NCI-H748 treated with DMSO at 0.1 percent for 48 hours (cell line): ENCODE measurements around the gene LRRN1.

Experiments
- DNase-seq: peaks from one replicate; lab custom pipeline; 2025; lab: John Stamatoyannopoulos, UW

The LRRN1 gene

DNA sequence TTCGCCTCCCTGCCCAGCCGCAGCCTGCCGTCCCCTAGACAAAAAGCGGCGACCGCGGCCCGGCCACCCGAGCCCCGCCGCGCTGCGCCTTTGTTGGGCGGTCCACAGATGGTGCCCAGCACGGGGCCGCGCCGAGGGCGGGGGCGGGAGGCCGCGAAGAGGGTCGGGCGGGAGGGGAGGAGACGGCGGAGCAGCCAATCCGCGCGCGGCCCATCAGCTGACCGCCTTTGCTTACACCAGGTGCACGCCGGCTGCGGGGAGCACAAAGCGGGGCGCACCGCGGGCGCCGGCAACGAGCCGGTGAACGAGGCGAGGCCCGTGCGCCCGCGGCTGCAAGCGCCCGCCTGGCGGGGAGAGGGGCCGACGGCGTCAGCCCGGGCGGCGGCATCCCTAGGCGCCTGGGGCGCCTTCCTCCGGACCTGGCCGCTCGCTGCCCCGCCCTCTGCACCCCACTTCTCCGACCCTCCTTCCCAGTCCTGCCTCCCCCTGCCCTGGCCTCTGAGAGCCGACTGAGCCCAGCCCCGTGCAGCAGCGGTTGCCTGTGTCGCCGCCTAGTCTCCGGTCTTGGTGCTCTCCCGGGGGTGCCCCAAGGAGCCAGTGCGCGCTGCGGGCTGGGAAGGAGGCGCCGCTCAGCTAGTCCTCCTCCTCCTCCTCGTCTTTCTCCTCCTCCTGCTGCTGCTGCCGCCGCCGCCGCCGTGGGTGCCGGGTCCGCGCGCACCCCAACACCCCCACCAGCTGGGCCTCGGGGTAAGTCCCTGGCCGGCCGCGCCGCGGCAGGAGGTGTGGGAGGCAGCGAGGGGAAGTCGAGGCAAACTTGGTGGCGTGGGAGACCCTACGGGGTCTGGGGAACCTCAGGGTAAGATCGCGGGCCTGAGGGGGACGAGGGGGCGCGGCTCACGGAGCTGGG is at the start of gene LRRN1:
Gene LRRN1, plus strand, starts transcription at position 259 of the 907 bp plus-strand sequence. CDS start 45,211 bp downstream, outside the sequence.
- DNase-seq: peak; percentile 25

DNA sequence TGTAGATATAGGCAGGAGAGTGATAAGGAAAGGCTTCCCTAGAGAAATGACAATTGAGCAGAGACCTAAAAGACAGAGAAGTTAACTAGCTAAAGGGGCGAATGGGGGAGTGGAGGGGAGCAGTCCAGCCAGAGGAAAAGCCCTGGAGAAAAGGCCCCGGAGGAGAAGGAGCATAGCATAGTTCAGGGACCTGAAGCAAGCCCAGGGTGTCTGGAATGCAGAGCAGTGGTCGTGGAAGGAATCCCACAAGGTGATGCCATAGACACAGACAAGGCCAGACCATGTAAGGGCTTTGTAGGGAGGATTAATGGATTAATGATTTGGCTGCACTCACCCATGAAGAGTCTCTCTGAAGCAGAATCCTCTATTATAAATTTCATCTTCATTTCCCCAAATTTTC is 45.8 kb upstream of the LRRN1 start:
- DNase-seq: no peak

DNA sequence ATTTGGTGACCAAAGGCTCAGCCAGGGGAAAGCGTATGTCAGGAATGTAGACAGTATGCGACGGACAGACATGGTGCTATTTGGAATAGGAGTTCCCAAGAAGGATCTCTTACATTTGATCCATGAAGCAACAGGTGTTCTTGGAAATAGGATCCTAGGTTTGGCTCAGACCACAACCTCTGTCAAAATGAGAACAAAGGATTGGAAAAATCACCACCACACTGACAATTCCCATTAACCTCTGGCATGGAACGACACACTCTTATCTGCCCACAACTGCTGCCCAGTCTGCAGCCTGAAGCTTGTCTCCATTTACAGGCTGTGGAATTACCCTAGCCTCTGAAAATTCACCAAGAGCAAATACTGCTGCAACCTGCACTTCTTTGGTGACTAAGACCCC is 33.6 kb upstream of the LRRN1 start:
- DNase-seq: no peak

DNA sequence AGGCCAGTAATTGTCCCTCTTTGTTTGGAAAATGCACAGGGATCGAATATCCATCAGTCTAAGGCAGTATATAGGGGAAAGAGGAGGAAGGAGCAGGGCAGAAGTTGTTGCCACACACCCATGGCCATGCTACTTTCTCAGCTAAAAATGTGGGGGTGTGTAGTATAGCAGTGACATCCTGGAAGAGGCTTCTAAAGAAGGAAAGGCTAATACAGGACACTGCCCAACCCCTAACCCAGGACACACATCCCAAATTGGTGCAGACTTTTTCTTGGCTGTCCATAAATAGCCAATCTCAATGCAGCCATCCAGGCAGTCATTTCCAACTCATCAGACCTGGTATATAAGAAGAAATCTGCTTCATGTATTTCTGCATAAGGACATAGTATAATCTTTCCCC is 33.1 kb upstream of the LRRN1 start:
- peak; percentile 1 for DNase-seq

DNA sequence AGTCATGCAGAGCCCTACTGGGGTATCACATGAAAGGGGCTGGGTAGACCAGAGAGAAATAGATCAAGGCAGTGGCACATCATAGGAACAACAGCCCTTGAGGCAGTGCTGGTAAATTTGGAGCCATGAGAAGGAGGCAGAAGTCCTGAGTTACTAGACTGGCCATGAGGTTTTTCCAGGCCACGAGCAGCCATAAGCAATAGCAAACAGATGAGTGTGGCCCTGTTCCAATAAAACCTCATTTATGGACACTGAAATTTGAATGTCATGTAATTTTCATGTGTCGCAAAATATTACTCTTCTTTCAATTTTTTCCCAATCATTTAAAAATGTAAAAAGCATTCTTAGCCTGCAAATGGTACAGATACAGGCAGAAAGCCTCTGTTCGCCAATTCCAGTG is 28.1 kb upstream of the LRRN1 start:
- no peak for DNase-seq

DNA sequence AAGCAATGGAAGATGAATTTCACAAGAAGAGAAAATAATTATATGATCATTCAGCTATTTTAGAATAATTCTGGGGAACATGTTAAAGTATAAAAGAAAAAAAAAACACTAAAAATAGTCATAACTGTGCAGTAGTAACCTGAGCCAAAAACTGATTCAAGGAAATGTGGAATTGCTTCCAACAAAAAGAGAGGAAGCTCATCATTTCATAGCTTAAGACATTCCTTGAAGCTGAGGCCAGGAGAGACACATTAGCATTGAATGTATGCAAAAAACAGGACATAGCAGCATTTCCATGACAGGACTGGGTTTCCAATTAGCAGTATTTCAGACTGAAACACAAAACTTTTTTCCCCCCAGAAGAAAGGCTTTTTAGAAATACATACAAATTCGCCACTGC is 27.7 kb upstream of the LRRN1 start:
- DNase-seq: no peak

DNA sequence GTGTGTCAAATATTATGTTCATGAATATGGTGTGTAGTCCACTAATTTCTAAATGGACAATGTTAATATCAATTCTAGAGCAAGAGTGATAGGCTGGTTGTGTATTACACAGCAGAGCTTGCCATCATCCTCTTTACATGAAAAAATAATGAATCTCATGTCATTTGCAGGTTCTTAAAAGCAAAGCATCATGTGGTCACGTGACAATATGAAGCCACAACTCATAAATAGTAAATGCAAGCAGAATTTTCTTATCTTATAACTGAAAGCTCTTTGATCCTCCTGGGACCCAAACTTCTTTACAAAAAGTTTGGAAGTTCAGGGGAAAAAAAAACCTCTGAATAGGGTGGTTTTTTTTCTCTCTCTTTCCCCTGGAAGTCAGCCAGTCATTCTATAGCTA is 26.9 kb upstream of the LRRN1 start:
- no peak for DNase-seq

DNA sequence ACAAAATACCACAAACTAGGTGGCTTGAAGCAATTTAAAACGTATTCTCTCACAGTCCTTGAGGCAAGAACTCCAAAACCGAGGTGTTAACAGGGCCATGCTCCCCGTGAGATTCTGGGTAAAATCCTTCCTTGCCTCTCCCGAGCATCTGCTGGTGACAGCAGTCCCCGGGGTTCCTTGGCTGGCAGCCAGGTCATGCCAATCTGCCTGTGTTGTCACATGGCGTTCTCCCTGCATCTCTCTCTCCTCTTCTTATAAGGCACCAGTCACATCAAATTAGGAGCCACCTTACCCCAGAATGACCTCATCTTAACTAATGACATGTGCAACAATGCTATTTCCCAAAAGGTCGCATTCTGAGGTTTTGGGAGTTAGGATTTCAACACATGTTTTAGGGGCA is 26.3 kb upstream of the LRRN1 start:
- DNase-seq: no peak

DNA sequence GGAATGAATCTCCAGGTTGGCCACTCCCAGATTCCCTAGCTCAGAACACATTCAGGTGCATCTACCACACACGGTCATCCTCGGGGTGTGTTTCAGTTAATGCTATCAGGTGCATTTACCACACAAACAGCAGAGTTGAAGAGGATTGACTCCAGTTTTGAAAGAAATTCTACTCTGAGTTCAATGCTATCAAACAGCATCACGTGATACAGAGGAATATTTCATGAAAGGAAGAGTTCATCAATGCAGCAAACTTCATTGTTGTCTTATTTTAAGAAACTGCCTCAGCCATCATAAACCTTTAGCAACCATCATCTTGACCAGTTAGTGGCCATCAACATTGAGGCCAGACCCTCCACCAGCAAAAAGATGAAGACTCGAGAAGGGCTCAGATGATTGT is 22.6 kb upstream of the LRRN1 start:
- no peak for DNase-seq

DNA sequence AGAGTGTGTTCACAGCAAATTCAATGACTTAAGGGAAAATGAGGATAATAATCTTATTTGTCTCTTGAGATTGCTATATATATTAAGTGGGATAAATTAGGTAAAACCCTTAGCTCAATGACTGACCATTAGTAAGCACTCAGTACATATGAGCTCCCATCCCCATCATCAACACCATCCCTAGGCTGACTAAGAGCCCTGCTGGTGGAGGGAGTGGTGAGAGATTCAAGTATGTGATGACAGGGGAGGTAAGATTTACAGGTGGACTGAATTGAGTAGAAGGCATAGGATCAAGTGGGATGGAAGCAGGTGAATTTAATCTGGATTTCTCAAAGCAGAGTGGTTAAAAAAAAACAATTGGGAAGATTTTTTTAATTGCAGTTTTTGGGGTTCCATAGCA is 21.0 kb upstream of the LRRN1 start:
- no peak for DNase-seq

DNA sequence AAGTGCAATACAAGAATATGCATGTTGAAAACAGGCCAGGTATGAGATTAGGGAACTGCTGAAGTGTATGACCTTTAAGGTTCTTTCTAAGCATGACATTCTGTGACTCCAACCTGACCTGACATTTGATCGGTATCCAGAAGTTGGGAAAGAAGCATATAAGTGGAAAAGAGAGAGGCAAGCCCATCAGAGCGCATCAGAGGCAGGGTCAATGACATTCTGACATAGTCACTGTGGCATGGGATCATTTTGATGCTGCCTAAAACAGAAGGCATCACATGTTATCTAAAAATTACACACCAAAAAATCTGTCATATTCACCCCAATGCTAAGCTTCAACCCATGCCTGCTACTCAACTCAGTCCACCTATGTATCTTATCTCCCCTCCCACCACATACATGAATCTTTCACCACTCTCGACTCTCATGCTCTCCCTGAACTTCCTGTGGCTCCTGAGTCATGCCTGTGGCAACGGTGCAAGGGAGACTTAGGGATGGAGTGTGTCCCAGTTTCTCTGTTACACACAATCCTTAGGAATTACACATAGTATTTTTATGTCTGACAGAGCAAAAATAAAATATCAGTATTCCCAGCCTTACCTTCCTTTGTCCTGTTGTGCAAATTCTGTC is 20.5 kb upstream of the LRRN1 start:
- DNase-seq: no peak

DNA sequence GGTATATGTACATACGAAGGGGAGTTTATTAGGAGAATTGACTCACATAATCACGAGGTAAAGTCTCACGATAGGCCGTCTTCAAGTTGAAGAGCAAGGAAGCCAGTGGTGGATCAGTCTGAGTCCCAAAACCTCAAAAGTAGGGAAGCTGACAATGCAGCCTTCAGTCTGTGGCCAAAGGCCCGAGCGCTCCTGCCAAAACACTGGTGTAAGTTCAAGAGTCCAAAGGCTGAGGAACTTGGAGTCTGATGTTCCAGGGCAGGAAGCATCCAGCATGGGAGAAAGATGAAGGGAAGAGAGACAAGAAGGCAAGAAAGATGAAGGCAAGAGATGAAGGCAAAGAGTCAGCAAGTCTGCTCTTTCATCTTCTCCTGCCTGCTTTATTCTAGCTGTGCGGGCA is 16.8 kb upstream of the LRRN1 start:
- DNase-seq: no peak

DNA sequence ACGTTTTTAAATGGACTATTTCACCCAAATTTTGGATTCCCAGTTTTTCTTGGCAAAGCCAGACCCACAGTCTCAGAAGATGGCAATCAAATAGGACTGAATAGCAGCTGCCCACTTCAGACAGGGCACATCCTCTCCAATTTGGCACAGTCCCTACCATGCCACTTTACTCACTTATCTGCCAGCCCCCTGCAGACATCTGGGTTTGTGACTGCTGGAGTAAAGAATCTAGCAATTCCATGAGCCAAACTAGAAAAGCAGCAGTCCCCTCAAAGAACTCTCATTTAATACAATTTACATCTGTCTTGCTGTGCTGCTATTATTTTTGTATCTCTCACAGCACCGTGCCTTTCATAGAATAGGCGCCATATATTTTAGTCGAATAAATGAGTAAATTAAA is 16.0 kb upstream of the LRRN1 start:
- no peak for DNase-seq

DNA sequence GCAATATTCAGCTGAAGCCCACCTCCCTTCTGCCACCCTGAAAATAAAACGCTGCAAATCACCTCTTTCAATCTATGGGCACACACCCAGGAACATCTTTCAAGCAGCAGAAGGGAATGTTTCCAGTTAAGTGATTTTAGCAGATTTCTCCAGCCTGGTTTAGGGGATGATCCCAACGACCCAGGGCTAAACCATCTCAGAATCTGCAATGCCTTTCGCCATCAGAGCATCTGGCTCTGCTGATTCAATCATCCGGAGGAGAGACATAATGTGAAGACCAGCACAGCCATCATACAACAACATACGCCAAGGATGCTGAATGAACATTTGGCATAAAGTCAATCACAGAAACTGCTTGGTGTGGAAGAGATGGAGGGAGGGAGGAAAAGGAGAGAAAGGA is 15.5 kb upstream of the LRRN1 start:
- DNase-seq: no peak

DNA sequence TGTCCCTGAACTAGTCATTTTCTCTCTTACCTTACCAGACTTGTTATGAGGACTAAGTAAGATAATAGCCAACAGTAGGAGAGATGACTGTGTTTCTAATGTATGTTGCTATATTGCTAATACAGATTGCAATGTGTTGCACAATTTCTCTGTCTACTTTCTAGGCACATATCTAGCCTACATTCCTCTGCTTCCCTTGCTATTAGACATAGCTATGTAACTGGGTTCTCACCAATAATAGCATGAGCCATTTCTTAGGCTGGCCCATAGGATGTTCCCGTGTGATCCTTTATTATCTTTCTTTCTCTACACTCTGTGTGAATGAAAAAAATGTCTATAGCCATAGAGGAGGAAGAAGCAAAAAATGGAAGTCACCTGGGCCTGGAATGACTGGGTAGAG is 6.8 kb upstream of the LRRN1 start:
- no peak for DNase-seq

DNA sequence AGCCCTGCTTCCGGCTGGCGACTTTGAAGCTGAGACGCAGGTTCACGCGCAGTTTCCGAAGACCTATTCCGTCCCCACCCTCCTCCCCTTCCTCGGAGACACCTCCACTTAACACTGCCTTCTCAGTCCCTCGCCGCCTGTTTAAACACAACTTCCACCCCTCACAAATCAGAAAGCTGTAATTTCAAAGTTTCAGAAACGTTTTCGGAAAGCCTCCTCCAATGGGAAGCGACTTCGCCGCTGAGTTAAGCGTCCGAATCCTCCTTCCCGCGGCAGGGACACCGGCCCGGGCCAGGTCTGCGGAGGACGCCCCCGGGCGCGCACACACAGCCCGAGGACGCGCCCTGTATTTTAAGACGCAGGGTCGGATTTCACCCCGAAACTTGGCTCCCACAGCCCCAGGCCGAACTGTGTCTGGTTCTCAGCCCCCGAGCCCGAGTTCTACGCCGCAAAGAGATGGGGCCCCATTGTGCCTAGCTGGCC is 559 bp upstream of the LRRN1 start:
- no peak for DNase-seq

DNA sequence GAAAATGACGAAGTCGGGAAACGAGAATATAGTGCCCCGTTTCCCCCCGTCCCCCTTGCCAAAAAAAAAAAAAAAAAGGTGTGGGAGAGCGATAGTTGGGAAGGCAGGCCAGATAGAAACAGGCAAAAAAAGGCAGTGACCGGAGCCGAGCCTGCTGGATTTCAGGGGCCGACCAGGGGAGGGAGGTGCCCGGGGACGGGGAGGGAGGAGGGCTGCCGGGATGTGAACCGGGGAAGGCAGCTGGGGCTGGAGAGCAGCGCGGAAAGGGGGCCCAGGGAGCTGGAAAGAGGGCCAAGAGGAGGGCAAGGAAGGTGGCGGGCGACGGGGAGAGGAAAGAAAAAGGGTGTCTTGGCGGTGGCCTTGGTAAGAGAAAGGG is 837 bp downstream of the LRRN1 start:
- no peak for DNase-seq

DNA sequence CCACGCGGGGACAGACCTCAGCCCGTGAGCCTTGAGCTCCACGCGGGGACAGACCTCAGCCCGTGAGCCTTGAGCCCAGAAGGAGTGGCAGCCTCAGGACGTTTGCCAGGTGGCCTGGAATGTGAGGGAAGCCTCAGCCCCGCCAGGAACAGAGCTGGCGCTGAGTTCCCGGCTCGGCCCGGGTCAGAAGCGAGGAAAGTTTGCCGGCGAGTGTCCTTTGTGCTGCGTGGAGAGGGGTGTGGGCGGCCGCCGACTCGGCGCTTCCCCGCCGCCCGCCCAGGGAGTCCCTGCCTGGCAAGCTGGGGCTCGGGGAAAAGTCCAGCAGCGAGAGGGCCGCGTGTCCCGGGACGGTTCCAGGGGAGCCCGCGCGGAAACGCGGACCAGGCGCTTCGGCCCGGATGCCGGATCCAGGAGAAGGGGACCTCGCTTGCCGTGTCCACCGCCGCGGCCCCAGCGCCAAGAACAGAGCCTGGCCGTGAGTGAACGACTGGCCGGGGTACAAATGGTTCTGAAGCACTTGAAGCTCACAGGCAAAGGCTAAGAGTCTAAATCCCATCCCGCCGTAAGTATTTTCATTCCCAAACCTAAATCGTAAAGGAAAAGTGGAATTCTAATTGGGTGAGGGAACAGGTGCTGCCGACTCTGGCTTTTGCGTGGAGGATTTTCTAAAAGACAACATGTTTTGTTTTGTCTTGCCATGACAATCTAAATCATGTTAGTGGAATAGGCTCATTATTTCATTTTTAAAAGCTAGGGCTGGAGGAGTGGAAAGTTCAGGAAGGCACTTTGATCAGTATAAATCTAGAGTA is 1.7 kb downstream of the LRRN1 start:
- DNase-seq: no peak

DNA sequence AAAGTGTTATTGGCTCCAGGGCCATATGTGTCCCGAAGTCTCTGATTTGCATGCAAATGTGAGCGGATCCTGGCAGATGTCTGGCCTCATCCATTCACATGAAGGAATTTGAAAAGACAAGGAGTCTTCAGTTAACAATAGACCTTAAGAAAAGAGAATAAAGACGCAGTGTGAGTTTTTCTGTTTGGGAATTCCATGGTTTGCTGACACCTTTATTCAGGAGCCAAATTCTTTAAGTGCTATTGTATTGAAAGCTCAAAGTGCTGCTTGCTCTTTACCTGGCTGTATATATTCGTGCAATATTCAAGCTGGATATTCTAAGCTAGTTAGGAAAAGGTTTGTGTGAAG is 2.2 kb downstream of the LRRN1 start:
- no peak for DNase-seq

DNA sequence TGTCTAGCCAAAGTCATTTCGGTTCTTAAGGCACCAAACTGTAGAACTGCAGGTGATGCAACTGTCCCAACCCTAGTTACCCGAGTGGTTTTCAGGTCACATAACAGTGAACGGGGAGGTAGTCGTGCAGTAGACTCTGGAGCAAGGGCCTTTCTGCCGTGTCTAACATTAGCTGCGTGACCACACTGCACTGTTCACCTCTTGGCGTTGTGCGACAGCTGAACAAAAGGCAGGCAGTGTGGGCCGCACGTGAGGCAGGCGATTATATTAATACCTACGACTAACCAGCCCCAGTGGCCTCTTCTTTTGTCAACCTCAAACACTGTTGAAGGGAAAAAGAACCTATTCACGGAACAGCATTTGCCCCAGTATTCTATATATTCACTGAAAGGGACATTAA is 2.8 kb downstream of the LRRN1 start:
- DNase-seq: no peak

DNA sequence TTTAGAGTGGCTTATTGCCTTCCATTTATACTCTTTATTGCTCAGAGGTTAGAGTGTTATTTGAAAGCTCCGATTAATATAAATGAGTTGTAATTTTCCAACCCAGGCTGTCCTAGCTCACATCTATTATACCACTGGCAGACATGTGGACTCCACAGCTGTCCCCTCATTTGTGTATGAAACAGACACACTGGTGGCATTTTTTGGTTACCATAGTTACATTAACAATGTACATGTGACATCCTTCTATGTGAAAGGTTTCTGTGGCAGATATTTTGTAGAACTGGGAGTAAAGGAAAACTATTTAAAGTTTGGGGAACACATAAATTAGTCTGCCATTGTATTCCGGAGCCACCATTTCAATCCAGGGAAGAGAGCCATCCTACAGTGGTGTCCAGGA is 5.3 kb downstream of the LRRN1 start:
- no peak for DNase-seq

DNA sequence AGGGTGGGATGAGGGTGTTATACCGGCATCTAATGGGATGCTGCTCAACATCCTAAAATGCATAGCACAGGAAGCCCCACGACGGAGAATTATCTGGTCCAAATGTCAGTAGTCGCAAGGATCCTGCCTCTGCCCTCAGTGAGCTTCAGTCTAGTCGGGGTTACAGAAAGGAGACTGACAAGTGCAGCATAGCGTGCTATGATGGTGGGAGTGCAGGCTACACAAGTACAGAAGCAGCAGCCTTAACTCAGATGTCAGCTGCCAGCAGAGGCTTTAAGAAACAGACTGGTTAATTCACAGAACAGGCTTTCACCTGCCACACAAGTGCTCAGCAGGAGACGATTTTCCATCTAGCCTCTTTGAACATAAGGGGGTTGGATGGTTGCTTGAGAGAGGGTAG is 6.9 kb downstream of the LRRN1 start:
- no peak for DNase-seq

DNA sequence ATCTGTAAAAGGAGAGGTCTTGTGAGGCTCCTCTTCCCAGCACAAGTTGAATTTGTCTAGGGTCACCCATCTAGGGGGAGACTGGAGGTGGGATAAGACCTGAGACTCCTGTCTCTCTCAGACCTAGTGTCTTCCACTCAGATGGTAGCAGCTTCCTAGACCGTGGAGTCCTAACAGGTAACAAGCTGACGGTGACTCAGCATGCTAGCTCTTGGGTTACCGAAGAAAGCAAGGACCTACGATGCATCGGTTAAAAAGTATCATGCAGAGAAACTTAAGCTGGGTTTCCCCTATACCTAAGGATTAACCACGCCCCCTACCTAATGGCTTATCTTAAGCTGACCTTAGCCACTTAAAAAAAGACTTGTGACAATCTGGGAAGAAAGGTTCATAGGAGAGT is 7.6 kb downstream of the LRRN1 start:
- DNase-seq: no peak
